Measurements from ENCODE around the gene PYURF. TPM values are rescaled to one million over a fixed set of nuclear protein-coding genes. Genes with fewer than 3 reads are reported as not detected.

PYURF gene
- total RNA-seq, 2 experiments from 2014 or later, result 25.3 to 26.8 TPM

DNA sequence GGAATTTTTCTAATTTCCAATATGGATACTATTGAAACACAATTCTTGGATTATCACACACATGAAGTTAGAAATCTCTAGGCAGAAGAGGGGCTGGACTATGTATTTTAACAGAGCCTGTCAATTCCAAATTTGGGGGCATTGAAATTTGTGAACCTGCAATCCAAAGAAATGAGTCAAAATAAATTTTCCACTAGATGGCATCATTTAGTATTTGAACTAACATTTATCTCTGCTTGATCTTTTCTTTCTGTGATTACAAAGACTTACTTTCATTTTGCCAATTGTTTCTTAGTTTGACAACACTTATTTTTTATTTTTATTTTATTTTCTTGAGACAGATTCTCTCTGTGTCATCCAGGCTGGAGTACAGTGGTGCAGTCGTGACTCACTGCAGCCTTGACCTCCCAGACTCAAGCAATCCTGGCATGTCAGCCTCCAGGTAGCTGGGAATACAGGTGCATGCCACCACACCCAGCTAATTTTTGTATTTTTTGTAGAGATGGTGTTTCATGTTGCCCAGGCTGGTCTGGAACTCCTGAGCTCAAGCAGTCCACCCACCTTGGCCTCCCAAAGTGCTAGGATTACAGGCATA lies 2.7 kb upstream of the PYURF start:
- Mint-ChIP-seq H3K27ac (peak overlapping the region; percentile 34), H3K9me3 (no peaks in the 10 kb centered on the region), H3K27me3 (no peaks in the 10 kb centered on the region), H3K4me3 (peak overlapping the region; percentile 85), H3K4me1 (ENCODE audit: low read depth) (peaks cover 49% of the 10 kb centered on the region), H3K36me3 (ENCODE audit: low read depth) (peaks cover 13% of the 10 kb centered on the region)
- H3K4me1 ChIP-seq (ENCODE audit: insufficient read depth, low read length), result peaks cover 20% of the 10 kb centered on the region
- TF ChIP-seq, protein P1, sequence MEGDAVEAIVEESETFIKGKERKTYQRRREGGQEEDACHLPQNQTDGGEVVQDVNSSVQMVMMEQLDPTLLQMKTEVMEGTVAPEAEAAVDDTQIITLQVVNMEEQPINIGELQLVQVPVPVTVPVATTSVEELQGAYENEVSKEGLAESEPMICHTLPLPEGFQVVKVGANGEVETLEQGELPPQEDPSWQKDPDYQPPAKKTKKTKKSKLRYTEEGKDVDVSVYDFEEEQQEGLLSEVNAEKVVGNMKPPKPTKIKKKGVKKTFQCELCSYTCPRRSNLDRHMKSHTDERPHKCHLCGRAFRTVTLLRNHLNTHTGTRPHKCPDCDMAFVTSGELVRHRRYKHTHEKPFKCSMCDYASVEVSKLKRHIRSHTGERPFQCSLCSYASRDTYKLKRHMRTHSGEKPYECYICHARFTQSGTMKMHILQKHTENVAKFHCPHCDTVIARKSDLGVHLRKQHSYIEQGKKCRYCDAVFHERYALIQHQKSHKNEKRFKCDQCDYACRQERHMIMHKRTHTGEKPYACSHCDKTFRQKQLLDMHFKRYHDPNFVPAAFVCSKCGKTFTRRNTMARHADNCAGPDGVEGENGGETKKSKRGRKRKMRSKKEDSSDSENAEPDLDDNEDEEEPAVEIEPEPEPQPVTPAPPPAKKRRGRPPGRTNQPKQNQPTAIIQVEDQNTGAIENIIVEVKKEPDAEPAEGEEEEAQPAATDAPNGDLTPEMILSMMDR (IDR thresholded peaks at IDR 0.05), result peak; percentile 61
- H3K4me3 ChIP-seq (ENCODE audit: low read length), result no peak overlapping the region
- POLR2A ChIA-PET, result interaction anchor here (2.4 to 4.4 kb wide), 2 partner anchors 87 to 242 kb away, joined by 11 to 31 read pairs; partner anchors contain the start of gene PPM1K
- H3K27ac ChIP-seq (ENCODE audit: low read depth in 1 of 2, low read length in 2 of 2), result no peak overlapping the region
- peak; percentile 26 for ATAC-seq (ENCODE audit: poor library complexity)
- no peaks in the 10 kb centered on the region for H3K27me3 ChIP-seq (ENCODE audit: control insufficient read depth in 1 of 2, insufficient read depth in 2 of 2, low read length in 2 of 2)
- peak in 3 of 14 experiments; percentile 48 to 62 (median 55) for DNase-seq
- H3K9me3 ChIP-seq (ENCODE audit: control insufficient read depth in 1 of 2, insufficient read depth in 1 of 2, low read length in 2 of 2), result no peaks in the 10 kb centered on the region
- H3K36me3 ChIP-seq (ENCODE audit: insufficient read depth, low read length), result peaks cover 2% of the 10 kb centered on the region
- intact Hi-C loops (cut with DNase I, micrococcal nuclease), result loop anchor here (1.0 to 10.0 kb wide), 4 partner anchors 133 to 498 kb away; no protein-coding TSS in a partner anchor
- CTCF ChIA-PET, result interaction anchor here (1.3 to 4.2 kb wide), 5 partner anchors 11 to 307 kb away, joined by 3 to 18 read pairs (median 7); no protein-coding TSS in a partner anchor

DNA sequence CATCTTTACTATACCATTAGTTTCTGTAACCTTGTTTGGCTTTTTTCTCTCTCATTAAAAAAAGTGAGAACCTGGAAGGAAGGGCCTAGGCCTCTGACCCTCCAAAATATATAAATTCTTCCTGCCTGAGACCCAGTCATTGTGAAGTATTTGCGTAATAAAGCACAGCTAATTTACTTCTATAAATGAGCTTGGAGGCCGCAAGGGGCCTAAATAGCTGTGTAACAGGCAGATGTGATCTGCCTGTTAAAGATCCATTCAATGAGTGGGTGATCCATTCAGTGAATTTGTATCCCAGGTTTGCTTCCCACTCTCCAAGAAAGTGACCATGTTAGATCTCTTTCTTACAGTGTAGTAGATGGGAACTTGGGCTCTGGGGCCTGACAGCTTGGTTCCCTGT lies 595 bp upstream of the PYURF start:
- ChIA-PET CTCF (interaction anchor here (0.5 to 4.2 kb wide), 2 partner anchors 15 to 1110 kb away, joined by 3 to 18 read pairs; no protein-coding TSS in a partner anchor), POLR2A (interaction anchor here (1.1 to 4.4 kb wide), 4 partner anchors 67 to 240 kb away, joined by 3 to 31 read pairs (median 4); partner anchors contain the start of genes HERC5 and PPM1K)
- ATAC-seq (ENCODE audit: poor library complexity), result no peak

DNA sequence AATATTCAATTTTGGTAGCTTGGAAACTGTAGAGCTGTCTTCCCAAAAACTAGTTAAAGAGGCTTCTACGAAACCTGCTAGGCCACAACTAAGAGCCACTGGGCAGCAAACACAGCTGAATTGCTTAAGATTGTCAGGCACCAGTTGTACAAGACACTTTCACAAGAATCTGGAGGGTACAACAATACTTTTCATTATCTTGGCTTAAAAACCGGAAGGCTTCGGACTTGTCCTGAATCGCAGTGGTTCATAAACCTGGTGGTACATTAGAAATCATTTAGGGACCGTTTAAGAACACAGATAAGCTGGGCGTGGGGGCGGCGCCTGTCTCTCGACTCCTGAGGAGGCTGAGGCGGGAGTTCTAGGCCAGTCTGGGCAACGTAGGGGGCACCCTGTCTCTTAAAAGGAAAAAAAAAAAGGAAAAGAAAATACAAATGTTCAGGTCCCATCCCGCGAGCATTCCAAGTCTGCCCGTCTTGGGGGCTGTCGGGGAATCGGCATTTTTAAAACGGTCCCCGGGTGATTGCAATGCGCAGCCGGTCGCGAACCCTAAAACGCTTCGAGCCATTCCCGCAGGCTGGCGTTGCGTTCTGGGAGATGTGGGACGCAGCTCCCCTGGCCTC lies 763 bp downstream of the PYURF start:
- Mint-ChIP-seq H3K27ac (peak overlapping the region; percentile 88), H3K4me3 (peak overlapping the region; percentile 97), H3K27me3 (no peaks in the 10 kb centered on the region), H3K36me3 (ENCODE audit: low read depth) (peaks cover 24% of the 10 kb centered on the region), H3K9me3 (no peaks in the 10 kb centered on the region), H3K4me1 (ENCODE audit: low read depth) (peaks cover 58% of the 10 kb centered on the region)
- Histone ChIP-seq H3K36me3 (ENCODE audit: insufficient read depth, low read length) (peaks cover 7% of the 10 kb centered on the region), H3K27me3 (ENCODE audit: control insufficient read depth in 1 of 2, insufficient read depth in 2 of 2, low read length in 2 of 2) (no peaks in the 10 kb centered on the region), H3K9me3 (ENCODE audit: control insufficient read depth in 1 of 2, insufficient read depth in 1 of 2, low read length in 2 of 2) (no peaks in the 10 kb centered on the region), H3K4me1 (ENCODE audit: insufficient read depth, low read length) (peaks cover 20% of the 10 kb centered on the region), H3K27ac (ENCODE audit: low read depth in 1 of 2, low read length in 2 of 2) (peak overlapping the region; percentile 42 to 59), H3K4me3 (ENCODE audit: low read length) (peak overlapping the region; percentile 82)
- DNase-seq (peak in 8 of 14 experiments; percentile 6 to 47 (median 32)), ATAC-seq (ENCODE audit: poor library complexity) (peak; percentile 51)
- TF ChIP-seq, protein P1 (IDR thresholded peaks at IDR 0.05), result no peak
- intact Hi-C loops (cut with DNase I, micrococcal nuclease), result loop anchor here (5.0 to 10.0 kb wide), 5 partner anchors 66 to 589 kb away; partner anchors contain the start of genes HERC3 (in 1 of the 2), HERC5 (in 1 of the 2), PPM1K (in 1 of the 2) and TIGD2 (in 1 of the 2)
- ChIA-PET CTCF (interaction anchor here (1.2 to 1.5 kb wide), 4 partner anchors 17 to 304 kb away, joined by 3 to 4 read pairs (median 4); partner anchors contain the start of gene HERC6), POLR2A (interaction anchor here (0.7 to 4.4 kb wide), 4 partner anchors 91 to 239 kb away, joined by 3 to 31 read pairs (median 4); partner anchors contain the start of genes HERC6 and PPM1K)

More for the DNA sequence above, 595 bp upstream of the PYURF start:
- peaks cover 20% of the 10 kb centered on the region for H3K4me1 ChIP-seq (ENCODE audit: insufficient read depth, low read length)
- H3K4me3 ChIP-seq (ENCODE audit: low read length), result peak overlapping the region; percentile 82
- H3K27me3 ChIP-seq (ENCODE audit: control insufficient read depth in 1 of 2, insufficient read depth in 2 of 2, low read length in 2 of 2), result no peaks in the 10 kb centered on the region
- peaks cover 58% of the 10 kb centered on the region for H3K4me1 Mint-ChIP-seq (ENCODE audit: low read depth)
- H3K27me3 Mint-ChIP-seq, result no peaks in the 10 kb centered on the region
- peak overlapping the region; percentile 90 for H3K4me3 Mint-ChIP-seq
- intact Hi-C loops (cut with DNase I, micrococcal nuclease), result loop anchor here (5.0 to 10.0 kb wide), 5 partner anchors 67 to 588 kb away; partner anchors contain the start of genes HERC3 (in 1 of the 2), HERC5 (in 1 of the 2), PPM1K (in 1 of the 2) and TIGD2 (in 1 of the 2)
- TF ChIP-seq, protein P1 (IDR thresholded peaks at IDR 0.05), result no peak
- H3K9me3 Mint-ChIP-seq, result no peaks in the 10 kb centered on the region
- DNase-seq, result no peak
- H3K36me3 Mint-ChIP-seq (ENCODE audit: low read depth), result peaks cover 24% of the 10 kb centered on the region
- peaks cover 7% of the 10 kb centered on the region for H3K36me3 ChIP-seq (ENCODE audit: insufficient read depth, low read length)
- H3K27ac Mint-ChIP-seq, result peak overlapping the region; percentile 88
- H3K9me3 ChIP-seq (ENCODE audit: control insufficient read depth in 1 of 2, insufficient read depth in 1 of 2, low read length in 2 of 2), result no peaks in the 10 kb centered on the region
- H3K27ac ChIP-seq (ENCODE audit: low read depth in 1 of 2, low read length in 2 of 2), result peak overlapping the region in 1 of 2 donors; percentile 57
